ENCODE results near the gene TMEM127.
A peak's percentile ranks its signal among the peaks of the same experiment; 100 is the strongest.
"Not testable (repeated sequence)": the region's sequence is repeated elsewhere in the genome, so short reads cannot be mapped to it uniquely, and the experiment has no call there.

TMEM127 gene

DNA sequence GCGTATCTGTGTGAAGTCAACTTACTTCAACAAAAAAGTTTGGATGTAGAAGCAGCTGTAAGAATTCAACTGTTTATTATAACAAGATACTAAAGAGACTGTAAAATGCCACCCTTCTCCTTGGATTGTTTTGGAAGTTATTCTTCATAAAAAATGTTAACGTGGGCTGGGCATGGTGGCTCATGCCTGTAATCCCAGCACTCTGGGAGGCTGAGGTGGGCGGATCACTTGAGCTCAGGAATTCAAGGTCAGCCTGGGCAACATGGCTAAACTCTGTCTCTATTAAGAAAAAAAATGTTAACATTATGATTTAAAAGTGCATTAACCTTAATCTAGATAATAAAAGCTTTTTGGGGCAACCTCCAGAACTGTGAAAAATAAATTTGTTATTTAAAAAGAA, 8.0 kb upstream of the TMEM127 start:
- no peaks in the 10 kb centered on the region for H3K9me3 Mint-ChIP-seq
- no peak overlapping the region for H3K27ac Mint-ChIP-seq
- H3K4me3 Mint-ChIP-seq, result no peak overlapping the region
- no peak for DNase-seq
- ATAC-seq, result no peak
- peaks cover 15% of the 10 kb centered on the region for H3K4me1 Mint-ChIP-seq
- H3K27me3 Mint-ChIP-seq, result no peaks in the 10 kb centered on the region

- Mint-ChIP-seq H3K4me3 (no peak overlapping the region), H3K27me3 (no peaks in the 10 kb centered on the region), H3K27ac (no peak overlapping the region), H3K9me3 (no peaks in the 10 kb centered on the region), H3K4me1 (peaks cover 31% of the 10 kb centered on the region)
- ATAC-seq (no peak), DNase-seq (no peak)
Observed at GRCh38 chr2:96271995-96272394, 6.2 kb upstream of the TMEM127 start.

- peaks cover 51% of the 10 kb centered on the region for H3K4me1 Mint-ChIP-seq
- DNase-seq, result peak; percentile 53 to 67
Observed at GRCh38 chr2:96267159-96267971, 1.6 kb upstream of the TMEM127 start.

GRCh38 chr2:96265349-96265839, 403 bp downstream of the TMEM127 start:
- no peaks in the 10 kb centered on the region for H3K27me3 Mint-ChIP-seq
- H3K4me1 Mint-ChIP-seq, result peaks cover 69% of the 10 kb centered on the region
- ATAC-seq, result peak; percentile 31
- no peaks in the 10 kb centered on the region for H3K9me3 Mint-ChIP-seq
- peak overlapping the region; percentile 82 to 88 for H3K27ac Mint-ChIP-seq
- peak overlapping the region; percentile 99 to 100 for H3K4me3 Mint-ChIP-seq
- peak in 1 of 2 donors; percentile 47 for DNase-seq

More at GRCh38 chr2:96267159-96267971, 1.6 kb upstream of the TMEM127 start:
- no peaks in the 10 kb centered on the region for H3K27me3 Mint-ChIP-seq
- peak overlapping the region; percentile 65 to 78 for H3K27ac Mint-ChIP-seq
- ATAC-seq, result peak; percentile 42
- H3K4me3 Mint-ChIP-seq, result peak overlapping the region; percentile 99 to 100
- no peaks in the 10 kb centered on the region for H3K9me3 Mint-ChIP-seq

DNA sequence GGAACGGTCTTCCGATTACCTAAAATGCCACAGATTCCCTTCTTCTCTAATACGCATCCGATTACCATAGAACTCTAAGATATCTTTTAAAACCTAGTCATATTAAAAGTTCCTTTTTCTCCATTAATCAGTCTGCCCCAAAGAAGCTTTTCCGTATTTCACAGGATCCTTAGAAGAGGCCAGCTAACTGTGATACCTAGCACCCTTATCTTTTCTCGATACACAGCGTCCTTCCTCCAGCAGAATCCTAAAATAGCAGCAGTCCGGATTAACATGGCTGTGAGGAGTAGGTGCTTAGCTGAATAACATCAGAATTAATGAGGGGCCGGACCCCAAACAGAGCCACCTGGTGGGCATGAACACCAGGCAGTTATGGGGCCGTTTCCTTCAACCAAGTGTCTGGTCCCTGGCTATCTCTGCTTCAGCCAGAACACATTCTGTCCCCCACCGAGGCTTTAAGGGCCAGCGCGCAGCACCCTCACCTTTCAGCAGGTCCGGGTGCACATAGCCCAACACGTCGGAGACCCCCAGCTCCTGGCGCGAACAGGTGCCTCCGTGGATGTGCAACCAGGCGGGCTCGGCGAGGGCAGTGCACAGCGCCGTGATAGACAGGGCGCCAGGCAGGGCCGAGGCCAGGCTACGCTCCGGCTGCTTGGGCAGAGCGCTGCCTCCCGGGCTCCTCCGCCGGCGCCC, 995 bp downstream of the TMEM127 start:
- Mint-ChIP-seq H3K9me3 (no peaks in the 10 kb centered on the region), H3K4me1 (peaks cover 75% of the 10 kb centered on the region), H3K27me3 (no peaks in the 10 kb centered on the region), H3K4me3 (peak overlapping the region; percentile 99 to 100), H3K27ac (peak overlapping the region; percentile 67 to 89)
- ATAC-seq (peak; percentile 6), DNase-seq (peak; percentile 47 to 58)

DNA sequence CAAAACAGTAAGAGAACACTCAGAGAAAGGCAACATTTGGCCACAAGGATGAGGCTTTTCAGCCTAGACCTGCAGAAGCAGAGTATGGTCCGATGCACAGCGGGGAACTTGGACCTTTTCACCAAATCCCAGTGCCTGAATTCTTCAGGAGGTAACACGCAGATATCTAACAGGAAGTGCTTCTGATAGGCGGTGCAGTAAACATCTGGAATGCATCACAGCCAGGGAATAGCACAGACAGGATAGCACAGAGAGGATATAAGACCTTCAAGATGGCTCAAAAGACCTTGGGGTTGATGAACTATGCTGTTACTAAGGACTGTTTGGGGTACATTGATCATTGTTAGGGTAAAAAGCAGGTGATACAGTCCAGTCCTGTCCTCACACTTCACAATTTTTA, 1.7 kb downstream of the TMEM127 start:
- H3K27me3 Mint-ChIP-seq, result no peaks in the 10 kb centered on the region
- H3K9me3 Mint-ChIP-seq, result no peaks in the 10 kb centered on the region
- no peak for ATAC-seq
- DNase-seq, result no peak
- H3K4me1 Mint-ChIP-seq, result peaks cover 82% of the 10 kb centered on the region
- H3K4me3 Mint-ChIP-seq, result peak overlapping the region; percentile 99 to 100
- H3K27ac Mint-ChIP-seq, result no peak overlapping the region

DNA sequence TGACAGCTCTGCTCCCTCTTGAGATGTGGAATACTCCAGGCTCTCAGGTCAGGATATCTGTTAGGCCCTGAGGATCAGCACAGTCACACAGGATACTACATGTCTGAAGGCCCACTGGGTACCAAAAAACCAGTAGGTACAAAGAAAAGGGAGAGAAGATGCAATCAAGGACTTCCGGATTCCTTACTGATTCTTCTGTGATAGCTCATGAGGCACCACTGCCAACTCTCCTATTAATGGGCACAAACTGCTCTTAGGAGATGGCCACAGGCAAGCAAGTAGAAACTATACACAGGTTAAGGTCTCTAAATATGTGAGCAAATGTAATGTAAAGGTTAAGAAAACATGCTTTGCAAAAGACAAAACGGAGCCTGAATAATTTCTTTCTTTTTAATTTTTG, 3.5 kb downstream of the TMEM127 start:
- DNase-seq (no peak), ATAC-seq (no peak)
- Mint-ChIP-seq H3K4me1 (peaks cover 82% of the 10 kb centered on the region), H3K27me3 (no peaks in the 10 kb centered on the region), H3K4me3 (no peak overlapping the region), H3K27ac (no peak overlapping the region), H3K9me3 (no peaks in the 10 kb centered on the region)

GRCh38 chr2:96261328-96262003, 4.3 kb downstream of the TMEM127 start:
- DNase-seq, result no peak
- peaks cover 83% of the 10 kb centered on the region for H3K4me1 Mint-ChIP-seq
- no peak overlapping the region for H3K4me3 Mint-ChIP-seq
- no peaks in the 10 kb centered on the region for H3K27me3 Mint-ChIP-seq
- no peak overlapping the region for H3K27ac Mint-ChIP-seq
- ATAC-seq, result no peak
- H3K9me3 Mint-ChIP-seq, result no peaks in the 10 kb centered on the region

DNA sequence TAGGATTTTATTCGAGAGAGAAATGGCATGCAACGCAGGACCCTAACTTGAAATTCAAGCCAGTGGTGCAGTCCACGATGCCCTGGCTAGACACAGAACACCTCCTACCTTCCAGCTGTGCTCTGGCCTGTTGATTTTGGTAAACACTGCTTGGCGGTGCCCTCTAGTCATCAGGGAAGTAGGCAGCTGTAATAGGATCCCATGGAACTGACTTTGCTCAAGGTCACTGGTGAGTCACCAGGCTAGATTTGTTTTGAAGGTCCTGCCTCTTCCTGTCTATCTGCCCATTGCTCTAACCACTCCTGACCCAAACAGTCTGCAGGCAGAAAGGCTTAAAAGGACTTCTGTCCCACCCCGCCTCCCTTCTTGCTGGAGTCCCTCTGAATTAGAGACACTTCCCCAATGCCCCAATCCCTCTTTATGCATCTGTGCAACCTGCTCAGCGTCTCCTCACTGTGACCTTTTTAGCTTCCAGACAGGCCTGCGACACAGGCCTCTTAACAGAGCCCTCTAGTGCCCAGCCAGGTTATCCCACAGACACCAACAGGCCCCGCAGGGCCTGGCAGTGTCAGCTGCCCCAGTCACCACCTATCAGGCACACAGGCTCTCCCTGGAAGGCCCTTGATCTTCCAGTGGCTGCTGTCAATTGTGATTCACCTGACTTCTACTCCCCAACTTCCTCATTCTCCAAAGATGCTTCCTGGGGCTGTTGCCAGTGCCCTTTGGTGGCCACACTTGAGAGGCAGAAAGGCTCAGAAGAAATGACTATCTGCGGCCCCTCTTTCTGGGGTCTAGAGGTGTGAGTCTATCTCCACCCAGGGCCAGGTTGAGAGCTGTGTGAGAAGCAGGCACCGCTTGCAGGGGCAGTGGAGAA, 5.2 kb downstream of the TMEM127 start:
- H3K4me1 Mint-ChIP-seq, result peaks cover 88% of the 10 kb centered on the region
- no peaks in the 10 kb centered on the region for H3K27me3 Mint-ChIP-seq
- peak overlapping the region; percentile 22 to 49 for H3K27ac Mint-ChIP-seq
- H3K4me3 Mint-ChIP-seq, result peak overlapping the region in 1 of 2 donors; percentile 10
- ATAC-seq (peak; percentile 76), DNase-seq (peak; percentile 27 to 54)
- no peaks in the 10 kb centered on the region for H3K9me3 Mint-ChIP-seq

GRCh38 chr2:96259497-96259921, 6.3 kb downstream of the TMEM127 start:
- DNase-seq (no peak), ATAC-seq (no peak)
- Mint-ChIP-seq H3K27ac (no peak overlapping the region), H3K4me1 (peaks cover 93% of the 10 kb centered on the region), H3K4me3 (no peak overlapping the region), H3K27me3 (no peaks in the 10 kb centered on the region), H3K9me3 (no peaks in the 10 kb centered on the region)

- ATAC-seq (no peak), DNase-seq (no peak)
- Mint-ChIP-seq H3K27ac (no peak overlapping the region), H3K27me3 (no peaks in the 10 kb centered on the region), H3K4me3 (no peak overlapping the region), H3K9me3 (no peaks in the 10 kb centered on the region), H3K4me1 (peaks cover 82% of the 10 kb centered on the region)
Observed at GRCh38 chr2:96258166-96259022, 7.4 kb downstream of the TMEM127 start.

GRCh38 chr2:96257744-96258143, 8.1 kb downstream of the TMEM127 start:
- not testable (repeated sequence) for ATAC-seq, DNase-seq, H3K4me3 Mint-ChIP-seq, H3K9me3 Mint-ChIP-seq, H3K27ac Mint-ChIP-seq, H3K27me3 Mint-ChIP-seq
- H3K4me1 Mint-ChIP-seq, result peaks cover 79% of the 10 kb centered on the region

DNA sequence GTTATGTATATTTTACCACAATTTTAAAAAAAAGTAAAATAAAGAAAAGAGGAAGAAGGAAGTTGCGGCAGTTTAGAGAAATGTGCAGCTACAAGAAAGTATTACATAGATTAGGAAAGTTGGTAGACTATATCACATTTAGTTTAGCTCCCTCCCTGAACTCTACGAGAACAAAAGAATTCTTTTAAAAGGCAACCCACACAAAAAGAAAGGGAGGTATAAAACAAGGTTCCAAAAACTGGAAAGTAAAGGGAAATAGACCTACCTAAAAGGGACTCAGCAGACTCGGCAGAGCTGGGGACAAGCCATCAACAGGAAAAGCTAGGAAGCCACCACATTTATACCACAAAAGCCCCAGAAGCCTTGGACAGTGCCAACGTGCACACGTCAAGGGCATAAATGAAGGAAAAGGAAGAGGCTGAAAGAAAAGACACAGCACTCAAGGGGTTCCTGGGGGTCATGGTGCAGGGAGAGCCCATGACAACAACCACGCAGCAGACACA, 9.1 kb downstream of the TMEM127 start:
- no peak for ATAC-seq
- no peak for DNase-seq
- peak overlapping the region; percentile 70 to 81 for H3K27ac Mint-ChIP-seq
- no peaks in the 10 kb centered on the region for H3K9me3 Mint-ChIP-seq
- peaks cover 80% of the 10 kb centered on the region for H3K4me1 Mint-ChIP-seq
- H3K4me3 Mint-ChIP-seq, result peak overlapping the region; percentile 14 to 68
- H3K27me3 Mint-ChIP-seq, result no peaks in the 10 kb centered on the region

DNA sequence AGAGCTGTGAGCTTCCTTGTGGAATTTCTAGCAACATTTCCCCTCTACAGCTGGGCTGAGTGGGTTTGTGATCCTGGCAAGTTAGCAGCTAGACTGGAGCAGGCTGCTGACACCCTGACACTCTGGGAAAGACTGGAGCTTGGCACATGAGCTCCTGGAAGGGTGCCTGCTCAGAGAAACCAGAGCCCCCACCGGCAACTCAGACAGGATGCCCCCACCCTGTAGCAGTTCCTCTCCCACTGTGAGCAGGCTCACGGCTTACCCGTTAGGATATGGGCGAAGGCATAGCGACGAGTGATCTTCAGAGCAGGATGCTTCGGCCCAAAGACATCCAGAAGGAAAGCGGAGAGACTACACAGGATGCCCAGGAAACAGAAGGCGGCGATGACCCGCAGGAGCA, 11.2 kb downstream of the TMEM127 start:
- H3K4me3 Mint-ChIP-seq, result no peak overlapping the region
- peak overlapping the region in 1 of 2 donors; percentile 72 for H3K27ac Mint-ChIP-seq
- no peaks in the 10 kb centered on the region for H3K9me3 Mint-ChIP-seq
- H3K27me3 Mint-ChIP-seq, result no peaks in the 10 kb centered on the region
- H3K4me1 Mint-ChIP-seq, result peaks cover 64% of the 10 kb centered on the region
- ATAC-seq, result no peak
- no peak for DNase-seq
